WTC11 (cell line): ENCODE results near the gene ADSL.

ENCODE experiments used
- CREB1 ChIP-seq: sonication (generic); formaldehyde crosslinking; IDR thresholded peaks from 2 replicates; pipeline ENCODE4 v1.8.0; 2023; ENCODE audit warnings: mild to moderate bottlenecking, missing genetic modification reagents
- ZNF121 ChIP-seq: sonication (generic); formaldehyde crosslinking; IDR thresholded peaks from 2 replicates; pipeline ENCODE4 v1.8.0; 2023; ENCODE audit warnings: missing genetic modification reagents
- TF ChIP-seq, protein P1 (sequence below): sonication (generic); formaldehyde crosslinking; IDR thresholded peaks from 2 replicates; pipeline ENCODE4 v1.8.1; 2023; ENCODE audit warnings: mild to moderate bottlenecking, missing genetic modification reagents, moderate library complexity
- TF ChIP-seq, protein P2 (sequence below): sonication (generic); formaldehyde crosslinking; IDR thresholded peaks from 2 replicates; pipeline ENCODE4 v1.8.1; 2023; ENCODE audit warnings: mild to moderate bottlenecking, moderate library complexity, missing genetic modification reagents
- TF ChIP-seq, protein P3 (sequence below): fragments of 200-600 bp; IDR thresholded peaks from 2 replicates; pipeline ENCODE4 v1.8.0; 2022; ENCODE audit warnings: antibody characterized with exemption

DNA sequence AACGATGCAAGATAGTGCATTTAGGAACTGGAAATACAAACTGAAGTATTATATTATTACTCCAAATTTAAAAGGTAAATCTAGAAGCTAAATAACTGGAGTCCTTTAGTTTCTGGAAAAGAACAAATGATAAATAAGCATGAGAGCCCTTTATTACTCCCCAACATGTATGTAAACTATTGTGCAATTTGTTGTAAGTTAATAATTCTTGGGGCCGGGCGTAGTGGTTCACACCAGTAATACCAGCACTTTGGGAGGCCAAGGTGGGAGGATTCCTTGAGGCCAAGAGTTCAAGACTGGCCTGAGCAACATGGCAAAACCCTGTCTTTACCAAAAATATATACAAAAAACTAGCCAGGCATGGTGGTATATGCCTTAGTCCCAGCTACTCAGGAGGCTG is 35.2 kb downstream of the ADSL start:
- TF ChIP-seq ZNF121 (CRISPR knock-in tag): no peak
- TF ChIP-seq, protein P1, sequence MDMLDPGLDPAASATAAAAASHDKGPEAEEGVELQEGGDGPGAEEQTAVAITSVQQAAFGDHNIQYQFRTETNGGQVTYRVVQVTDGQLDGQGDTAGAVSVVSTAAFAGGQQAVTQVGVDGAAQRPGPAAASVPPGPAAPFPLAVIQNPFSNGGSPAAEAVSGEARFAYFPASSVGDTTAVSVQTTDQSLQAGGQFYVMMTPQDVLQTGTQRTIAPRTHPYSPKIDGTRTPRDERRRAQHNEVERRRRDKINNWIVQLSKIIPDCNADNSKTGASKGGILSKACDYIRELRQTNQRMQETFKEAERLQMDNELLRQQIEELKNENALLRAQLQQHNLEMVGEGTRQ (CRISPR knock-in tag): no peak
- TF ChIP-seq, protein P2, sequence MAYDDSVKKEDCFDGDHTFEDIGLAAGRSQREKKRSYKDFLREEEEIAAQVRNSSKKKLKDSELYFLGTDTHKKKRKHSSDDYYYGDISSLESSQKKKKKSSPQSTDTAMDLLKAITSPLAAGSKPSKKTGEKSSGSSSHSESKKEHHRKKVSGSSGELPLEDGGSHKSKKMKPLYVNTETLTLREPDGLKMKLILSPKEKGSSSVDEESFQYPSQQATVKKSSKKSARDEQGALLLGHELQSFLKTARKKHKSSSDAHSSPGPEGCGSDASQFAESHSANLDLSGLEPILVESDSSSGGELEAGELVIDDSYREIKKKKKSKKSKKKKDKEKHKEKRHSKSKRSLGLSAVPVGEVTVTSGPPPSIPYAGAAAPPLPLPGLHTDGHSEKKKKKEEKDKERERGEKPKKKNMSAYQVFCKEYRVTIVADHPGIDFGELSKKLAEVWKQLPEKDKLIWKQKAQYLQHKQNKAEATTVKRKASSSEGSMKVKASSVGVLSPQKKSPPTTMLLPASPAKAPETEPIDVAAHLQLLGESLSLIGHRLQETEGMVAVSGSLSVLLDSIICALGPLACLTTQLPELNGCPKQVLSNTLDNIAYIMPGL (CRISPR knock-in tag): no peak
- TF ChIP-seq, protein P3, sequence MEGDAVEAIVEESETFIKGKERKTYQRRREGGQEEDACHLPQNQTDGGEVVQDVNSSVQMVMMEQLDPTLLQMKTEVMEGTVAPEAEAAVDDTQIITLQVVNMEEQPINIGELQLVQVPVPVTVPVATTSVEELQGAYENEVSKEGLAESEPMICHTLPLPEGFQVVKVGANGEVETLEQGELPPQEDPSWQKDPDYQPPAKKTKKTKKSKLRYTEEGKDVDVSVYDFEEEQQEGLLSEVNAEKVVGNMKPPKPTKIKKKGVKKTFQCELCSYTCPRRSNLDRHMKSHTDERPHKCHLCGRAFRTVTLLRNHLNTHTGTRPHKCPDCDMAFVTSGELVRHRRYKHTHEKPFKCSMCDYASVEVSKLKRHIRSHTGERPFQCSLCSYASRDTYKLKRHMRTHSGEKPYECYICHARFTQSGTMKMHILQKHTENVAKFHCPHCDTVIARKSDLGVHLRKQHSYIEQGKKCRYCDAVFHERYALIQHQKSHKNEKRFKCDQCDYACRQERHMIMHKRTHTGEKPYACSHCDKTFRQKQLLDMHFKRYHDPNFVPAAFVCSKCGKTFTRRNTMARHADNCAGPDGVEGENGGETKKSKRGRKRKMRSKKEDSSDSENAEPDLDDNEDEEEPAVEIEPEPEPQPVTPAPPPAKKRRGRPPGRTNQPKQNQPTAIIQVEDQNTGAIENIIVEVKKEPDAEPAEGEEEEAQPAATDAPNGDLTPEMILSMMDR: no peak
- no peak for TF ChIP-seq CREB1 (CRISPR knock-in tag)
